Left forelimb (tissue), 1 donor: Measurements from ENCODE around the gene AUNIP.

Experiments
- DNase-seq: peaks from one replicate; pipeline ENCODE4 v3.0.0-alpha.2; 2018; ENCODE audit warnings: low spot score

AUNIP gene

GRCh38 chr1:25809283-25809926 is 49.9 kb downstream of the AUNIP start:
- no peak for DNase-seq

- no peak for DNase-seq
Measured at GRCh38 chr1:25808481-25809244, 50.6 kb downstream of the AUNIP start.

- DNase-seq: no peak
Measured at GRCh38 chr1:25807480-25808390, 51.5 kb downstream of the AUNIP start.

- no peak for DNase-seq
Measured at GRCh38 chr1:25806418-25806817, 52.8 kb downstream of the AUNIP start.

- no peak for DNase-seq
Measured at GRCh38 chr1:25805863-25806225, 53.4 kb downstream of the AUNIP start.

- DNase-seq: no peak
Measured at GRCh38 chr1:25804964-25805862, 54.0 kb downstream of the AUNIP start.

- no peak for DNase-seq
Measured at GRCh38 chr1:25804244-25804963, 54.9 kb downstream of the AUNIP start.

GRCh38 chr1:25803368-25803767 is 55.9 kb downstream of the AUNIP start:
- DNase-seq: no peak

GRCh38 chr1:25802915-25803314 is 56.3 kb downstream of the AUNIP start:
- DNase-seq: no peak

- DNase-seq: no peak
Measured at GRCh38 chr1:25800703-25801377, 58.4 kb downstream of the AUNIP start.

GRCh38 chr1:25799935-25800702 is 59.1 kb downstream of the AUNIP start, which contains the start of gene SELENON:
Gene SELENON, plus strand, starts transcription at chr1:25800193. Its CDS starts 38 bp downstream, at chr1:25800231.
- DNase-seq: peak; percentile 86

- DNase-seq: no peak
Measured at GRCh38 chr1:25799352-25799934, 59.8 kb downstream of the AUNIP start.

- no peak for DNase-seq
Measured at GRCh38 chr1:25798666-25799351, 60.4 kb downstream of the AUNIP start.

- DNase-seq: no peak
Measured at GRCh38 chr1:25797939-25798338, 61.3 kb downstream of the AUNIP start.

GRCh38 chr1:25796811-25797458 is 62.3 kb downstream of the AUNIP start:
- DNase-seq: no peak

- no peak for DNase-seq
Measured at GRCh38 chr1:25795946-25796810, 63.1 kb downstream of the AUNIP start.

GRCh38 chr1:25795211-25795610 is 64.0 kb downstream of the AUNIP start:
- no peak for DNase-seq
